Retinal pigment epithelial cell (primary cell): ENCODE data around the gene LBHD2.

ENCODE experiments used
- DNase-seq: peaks from one replicate; pipeline ENCODE4 v3.0.0-alpha.2; 2010; ENCODE audit warnings: low read depth
- H3K4me3 ChIP-seq: 2 replicates; pipeline ENCODE4 v1.5.1; 2011; ENCODE audit warnings: mild to moderate bottlenecking, low read length, control low read depth, moderate library complexity
- TF ChIP-seq, protein P1 (sequence below): conservative IDR thresholded peaks from 2 replicates; pipeline ENCODE4 v1.5.1; 2011; ENCODE audit warnings: low read depth, low read length, control low read depth, inconsistent platforms

LBHD2 gene

GRCh38 chr14:103101963-103102688 lies 18.1 kb downstream of the LBHD2 start:
- no peak for DNase-seq
- H3K4me3 ChIP-seq, result no peak overlapping the region
- TF ChIP-seq, protein P1, sequence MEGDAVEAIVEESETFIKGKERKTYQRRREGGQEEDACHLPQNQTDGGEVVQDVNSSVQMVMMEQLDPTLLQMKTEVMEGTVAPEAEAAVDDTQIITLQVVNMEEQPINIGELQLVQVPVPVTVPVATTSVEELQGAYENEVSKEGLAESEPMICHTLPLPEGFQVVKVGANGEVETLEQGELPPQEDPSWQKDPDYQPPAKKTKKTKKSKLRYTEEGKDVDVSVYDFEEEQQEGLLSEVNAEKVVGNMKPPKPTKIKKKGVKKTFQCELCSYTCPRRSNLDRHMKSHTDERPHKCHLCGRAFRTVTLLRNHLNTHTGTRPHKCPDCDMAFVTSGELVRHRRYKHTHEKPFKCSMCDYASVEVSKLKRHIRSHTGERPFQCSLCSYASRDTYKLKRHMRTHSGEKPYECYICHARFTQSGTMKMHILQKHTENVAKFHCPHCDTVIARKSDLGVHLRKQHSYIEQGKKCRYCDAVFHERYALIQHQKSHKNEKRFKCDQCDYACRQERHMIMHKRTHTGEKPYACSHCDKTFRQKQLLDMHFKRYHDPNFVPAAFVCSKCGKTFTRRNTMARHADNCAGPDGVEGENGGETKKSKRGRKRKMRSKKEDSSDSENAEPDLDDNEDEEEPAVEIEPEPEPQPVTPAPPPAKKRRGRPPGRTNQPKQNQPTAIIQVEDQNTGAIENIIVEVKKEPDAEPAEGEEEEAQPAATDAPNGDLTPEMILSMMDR, result no peak

- TF ChIP-seq, protein P1, result no peak
- no peak overlapping the region for H3K4me3 ChIP-seq
- no peak for DNase-seq
These were observed 18.8 kb downstream of the LBHD2 start for GRCh38 chr14:103102689-103103260.

DNA sequence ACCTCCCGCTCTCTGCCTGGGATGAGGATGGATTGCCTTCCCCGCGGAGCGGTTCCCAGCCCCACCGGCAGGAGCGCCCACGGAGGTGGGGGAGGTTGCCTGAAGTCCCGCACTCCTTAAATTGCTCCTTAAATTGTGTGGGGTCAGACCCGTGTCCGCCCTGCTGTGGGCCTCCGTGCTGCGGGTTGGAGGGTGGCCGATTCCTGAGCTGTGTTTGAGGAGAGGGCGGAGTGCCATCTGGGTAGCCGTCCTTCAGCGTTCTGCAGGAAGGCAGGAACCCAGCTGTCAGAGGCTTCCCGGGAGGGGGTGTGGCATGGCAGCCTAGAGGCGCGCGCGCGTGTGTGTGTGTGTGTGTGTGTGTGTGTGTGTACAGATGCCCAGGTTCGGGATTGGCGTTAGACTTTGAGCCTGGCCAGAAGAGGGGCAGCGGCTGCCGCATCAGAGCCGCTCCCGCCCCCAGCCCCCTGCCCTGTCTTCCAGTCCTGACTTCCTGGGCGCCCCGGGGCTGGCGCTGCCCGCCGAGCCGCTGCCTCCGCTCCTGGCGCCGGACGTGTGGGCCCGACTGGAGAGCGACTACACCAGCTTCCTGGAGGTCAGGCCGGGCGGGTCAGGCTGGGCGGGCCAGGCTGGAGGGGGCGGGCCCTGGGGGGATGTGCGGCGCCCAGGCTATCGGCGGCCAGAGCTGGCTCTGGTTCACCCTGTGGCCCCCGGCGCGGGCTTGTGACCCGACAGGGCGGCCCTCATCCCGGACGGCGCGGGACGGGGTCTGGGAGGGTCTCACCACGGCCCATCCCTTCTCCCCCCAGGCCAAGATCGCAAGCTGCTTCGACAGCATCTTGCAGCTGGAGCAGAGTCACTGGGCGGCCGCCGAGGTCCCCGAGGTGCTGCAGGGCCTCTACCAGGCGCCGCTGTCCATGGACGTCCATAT lies 19.7 kb downstream of the LBHD2 start:
- DNase-seq, result no peak
- TF ChIP-seq, protein P1, result peak; percentile 15

GRCh38 chr14:103104389-103104653 lies 20.3 kb downstream of the LBHD2 start:
- TF ChIP-seq, protein P1, result no peak
- no peak overlapping the region for H3K4me3 ChIP-seq
- no peak for DNase-seq

More for the DNA sequence above, 19.7 kb downstream of the LBHD2 start:
- no peak overlapping the region for H3K4me3 ChIP-seq

DNA sequence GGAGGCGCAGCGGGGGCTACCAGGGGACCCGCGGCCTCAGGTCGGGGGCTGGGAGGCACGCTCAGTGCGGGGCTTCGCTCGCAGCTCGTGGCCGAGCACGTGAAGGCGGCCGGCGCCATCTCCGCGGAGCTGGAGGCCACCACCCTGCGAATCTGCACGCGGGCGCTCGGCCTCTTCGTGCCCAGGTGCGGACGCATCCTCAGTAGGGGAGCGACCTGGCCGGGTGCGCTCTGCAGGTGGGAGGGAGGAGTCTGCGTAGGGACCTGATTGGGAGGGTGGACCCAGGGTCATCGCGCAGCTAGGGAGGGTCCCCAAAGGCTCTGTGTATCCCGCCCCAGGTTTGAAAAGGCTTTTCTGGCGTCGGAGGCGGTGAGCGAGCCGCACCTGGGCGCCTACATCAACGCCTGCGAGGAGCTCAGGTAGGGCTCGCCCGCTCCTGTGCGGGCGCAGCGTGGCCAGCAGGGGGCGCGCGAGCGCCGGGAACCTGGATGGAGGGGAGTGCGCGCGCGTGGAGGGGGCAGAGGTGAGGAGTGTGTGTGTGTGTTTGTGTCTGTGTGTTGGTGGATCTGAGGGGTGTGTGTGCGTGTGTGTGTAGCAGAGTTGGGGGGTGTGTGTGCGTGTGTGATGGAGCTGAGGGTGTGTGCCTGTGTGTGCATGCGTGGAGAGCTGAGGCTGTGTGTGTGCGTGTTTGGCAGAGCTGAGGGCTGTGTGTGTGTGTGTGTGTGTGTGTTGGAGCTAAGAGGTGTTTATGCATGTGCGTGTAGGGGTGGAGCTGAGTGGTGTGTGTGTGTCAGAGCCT lies 20.8 kb downstream of the LBHD2 start:
- no peak overlapping the region for H3K4me3 ChIP-seq
- TF ChIP-seq, protein P1, result peak; percentile 92
- no peak for DNase-seq

DNA sequence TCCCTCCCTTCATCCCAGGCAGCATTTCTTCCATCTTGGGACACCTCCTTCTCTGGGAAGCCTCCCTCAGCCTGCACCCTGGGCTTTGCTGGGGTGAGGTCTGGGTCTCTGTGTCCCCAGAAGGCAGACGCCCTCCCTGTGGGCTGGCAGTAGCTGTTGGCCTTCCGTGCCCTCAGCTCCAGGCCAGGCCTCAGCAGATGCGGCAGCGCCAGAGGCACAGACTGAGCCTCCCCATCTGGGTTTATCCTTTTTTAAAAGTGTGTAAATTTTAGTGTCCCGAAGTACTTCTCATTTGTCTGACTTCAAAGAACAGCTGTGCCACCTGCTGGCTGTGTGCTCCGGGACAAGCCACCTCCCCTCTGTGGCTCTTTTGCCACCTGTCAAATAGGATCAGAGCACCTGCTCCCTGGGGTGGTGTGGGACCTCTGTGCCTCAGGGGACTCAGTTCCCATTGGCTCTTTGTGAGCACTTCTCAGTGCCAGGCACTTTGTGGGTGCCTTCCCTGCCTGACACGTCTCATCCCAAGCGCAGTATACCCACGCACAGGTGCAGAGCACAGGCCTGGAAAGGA lies 21.7 kb downstream of the LBHD2 start:
- no peak for DNase-seq
- H3K4me3 ChIP-seq, result no peak overlapping the region
- TF ChIP-seq, protein P1, result peak; percentile 15
